B cell (primary cell): ENCODE data around the gene PFN3. TPM values are rescaled to one million over a fixed set of nuclear protein-coding genes. Genes with fewer than 3 reads are reported as not detected.

Experiments
- ATAC-seq: fragments of 200-7000 bp; cut with Tn5 transposase; one replicate; pipeline ENCODE4 v1.10.0; 2021; ENCODE audit warnings: low read depth, mild to moderate bottlenecking, moderate number of reproducible peaks, moderate library complexity
- CTCF ChIA-PET: fragments of 350-600 bp; sonication (Branson Sonifier 250); formaldehyde crosslinking; loops from one replicate; lab custom pipeline; 2021; ENCODE audit warnings: antibody characterized with exemption, inconsistent platforms; lab: Charles Lee
- POLR2A ChIA-PET: fragments of 350-600 bp; sonication (Branson Sonifier 250); formaldehyde crosslinking; loops from one replicate; lab custom pipeline; 2021; ENCODE audit warnings: antibody characterized with exemption; lab: Charles Lee
- DNase-seq: peaks from one replicate; pipeline ENCODE4 v3.0.0; 2013
- H2AFZ ChIP-seq: 2 replicates; pipeline ENCODE4 v1.6.1; 2012; ENCODE audit warnings: mild to moderate bottlenecking, low read depth, low read length; ENCODE audit not compliant: insufficient read depth, poor library complexity, severe bottlenecking
- H3K27ac ChIP-seq, 2 donors: 1 replicate in 1 of 2; 2 replicates in 1 of 2; pipeline ENCODE4 v1.5.1; 2012 to 2013; ENCODE audit warnings: low read length in 2 of 2, mild to moderate bottlenecking in 2 of 2, moderate library complexity in 1 of 2
- H3K27me3 ChIP-seq, 4 experiments: fragments of 200-600 bp in 1 of 4; sonication (generic) in 1 of 4; replicated peaks in 1 of 4; 1 replicate in 2 of 4; 2 replicates in 2 of 4; pipeline versions ENCODE4 v1.6.1 to v1.7.0; 2013 to 2016; ENCODE audit warnings: low read length in 3 of 4, mild to moderate bottlenecking in 2 of 4, mixed read lengths in 1 of 4, moderate library complexity in 1 of 4; ENCODE audit not compliant: insufficient read depth in 4 of 4, control insufficient read depth in 3 of 4; ENCODE audit errors: control extremely low read depth in 1 of 4
- H3K36me3 ChIP-seq, 2 experiments: replicated peaks in 1 of 2; 1 replicate in 1 of 2; 2 replicates in 1 of 2; pipeline versions ENCODE4 v1.6.1 to v1.7.1; 2013; ENCODE audit warnings: low read length in 1 of 2; ENCODE audit not compliant: insufficient read depth in 2 of 2, control insufficient read depth in 1 of 2; ENCODE audit errors: control extremely low read depth in 1 of 2, extremely low read depth in 1 of 2
- H3K4me1 ChIP-seq, 2 donors: fragments of 200-600 bp in 1 of 2; sonication (generic) in 1 of 2; 1 replicate in 1 of 2; 2 replicates in 1 of 2; pipeline versions ENCODE4 v1.5.1 to v1.6.1; 2013 to 2017; ENCODE audit warnings: low read length in 2 of 2; ENCODE audit not compliant: control insufficient read depth in 2 of 2, insufficient read depth in 2 of 2
- H3K4me2 ChIP-seq: replicated peaks from 2 replicates; pipeline ENCODE3; 2012; ENCODE audit warnings: mild to moderate bottlenecking, low read depth, low read length; ENCODE audit not compliant: poor library complexity, severe bottlenecking
- H3K4me3 ChIP-seq, 5 experiments: fragments of 200-600 bp in 1 of 5; sonication (generic) in 1 of 5; 1 replicate in 3 of 5; 2 replicates in 2 of 5; pipeline versions ENCODE4 v1.5.1 to v1.7.0; 2011 to 2016; ENCODE audit warnings: low read length in 4 of 5, mild to moderate bottlenecking in 4 of 5, low read depth in 2 of 5, control low read depth in 1 of 5, moderate library complexity in 1 of 5; ENCODE audit not compliant: insufficient read depth in 1 of 5; ENCODE audit errors: control extremely low read depth in 1 of 5, extremely low read depth in 1 of 5
- H3K79me2 ChIP-seq: fragments of 200-600 bp; sonication (generic); one replicate; pipeline ENCODE4 v1.6.0; 2016; ENCODE audit warnings: low read length; ENCODE audit not compliant: control insufficient read depth, insufficient read depth
- H3K9ac ChIP-seq: fragments of 200-600 bp; sonication (generic); 2 replicates; pipeline ENCODE4 v1.6.1; 2017; ENCODE audit warnings: mild to moderate bottlenecking, low read length, moderate library complexity
- H3K9me3 ChIP-seq, 3 donors: one replicate each; pipeline versions ENCODE4 v1.6.1 to v1.7.1; 2013; ENCODE audit warnings: low read length in 2 of 3; ENCODE audit not compliant: control insufficient read depth in 2 of 3, insufficient read depth in 1 of 3; ENCODE audit errors: control extremely low read depth in 1 of 3
- H4K20me1 ChIP-seq: 2 replicates; pipeline ENCODE4 v1.6.0; 2012; ENCODE audit warnings: mild to moderate bottlenecking, low read length; ENCODE audit not compliant: insufficient read depth, control insufficient read depth, poor library complexity, severe bottlenecking
- H3K27ac Mint-ChIP-seq: one replicate; pipeline ENCODE4 v1.8.0; 2021; ENCODE audit warnings: mixed read lengths
- H3K27me3 Mint-ChIP-seq: one replicate; pipeline ENCODE4 v1.8.0; 2021; ENCODE audit warnings: mixed read lengths
- H3K4me1 Mint-ChIP-seq: one replicate; pipeline ENCODE4 v1.8.0; 2021; ENCODE audit warnings: mixed read lengths
- H3K4me3 Mint-ChIP-seq: one replicate; pipeline ENCODE4 v1.8.0; 2021; ENCODE audit warnings: mixed read lengths
- H3K9me3 Mint-ChIP-seq: one replicate; pipeline ENCODE4 v1.8.0; 2022; ENCODE audit warnings: mixed read lengths; ENCODE audit not compliant: insufficient read depth
- CTCF ChIP-seq: fragments of 200-600 bp; IDR thresholded peaks from one replicate; pipeline ENCODE4 v1.8.0; 2022; ENCODE audit warnings: antibody characterized with exemption, mild to moderate bottlenecking
- EZH2 ChIP-seq: IDR thresholded peaks from 2 replicates; pipeline ENCODE4 v1.6.1; 2012; ENCODE audit warnings: borderline replicate concordance, low read depth, mild to moderate bottlenecking, moderate library complexity, low read length; ENCODE audit not compliant: insufficient read depth, poor library complexity, severe bottlenecking
- WGBS: methylation state at CpG from one replicate; pipeline ENCODE4 v1.1.5; 2013; ENCODE audit warnings: missing lambda C conversion rate; ENCODE audit not compliant: insufficient coverage; 5-methylcytosine and 5-hydroxymethylcytosine counted together
- intact Hi-C: fragments of 100-400 bp; cut with micrococcal nuclease; formaldehyde crosslinking; loops from one replicate; pipeline ENCODE4 v1.10.0; 2022
- polyA plus RNA-seq: library from polyadenylated mRNA; depleted of rRNA; stranded (reverse); fragments of >200 nt; gene quantifications from 2 replicates; pipeline ENCODE4 v1.2.3, GENCODE V29; 2012
- total RNA-seq, 2 donors: library from RNA; stranded (reverse); fragments of 120-200 nt in 1 of 2; gene quantifications; 1 replicate in 1 of 2; 2 replicates in 1 of 2; pipeline versions ENCODE4 v1.2.3 to v1.2.4, GENCODE V29; 2013 to 2022

The PFN3 gene
- total and polyA plus RNA-seq, 2 donors (not counting 1 experiment from before 2014, with no cell fraction given), result not detected

- no peak overlapping the region for H3K4me3 Mint-ChIP-seq
- intact Hi-C loops, result no loop called here
- Histone ChIP-seq H3K4me3 (no peak overlapping the region), H3K27me3 (no peaks in the 10 kb centered on the region), H2AFZ (no peak overlapping the region), H3K4me2 (no peak overlapping the region), H4K20me1 (no peaks in the 10 kb centered on the region), H3K79me2 (no peaks in the 10 kb centered on the region), H3K27ac (no peak overlapping the region), H3K9me3 (no peaks in the 10 kb centered on the region), H3K4me1 (peaks cover 10 to 23% of the 10 kb centered on the region in 2 donors), H3K36me3 (no peaks in the 10 kb centered on the region), H3K9ac (no peak overlapping the region)
- ChIA-PET CTCF (interaction anchor here (1.1 to 12.7 kb wide), 2 partner anchors 20 to 38 kb away, joined by 4 to 628 read pairs; partner anchors contain the start of gene PRR7), POLR2A (no interaction called here)
- no peak for TF ChIP-seq EZH2
- TF ChIP-seq CTCF, result no peak
- H3K27me3 Mint-ChIP-seq, result no peaks in the 10 kb centered on the region
- ATAC-seq (no peak), DNase-seq (no peak)
- H3K9me3 Mint-ChIP-seq, result no peaks in the 10 kb centered on the region
- 37% methylated on average over 2 of the region's 3 CpGs for WGBS
- H3K4me1 Mint-ChIP-seq, result peaks cover 17% of the 10 kb centered on the region
- H3K27ac Mint-ChIP-seq, result no peak overlapping the region
Measured at GRCh38 chr5:177410575-177410974, 10.1 kb upstream of the PFN3 start.

GRCh38 chr5:177409043-177409801, 8.8 kb upstream of the PFN3 start, which contains the start of gene F12:
F12 (minus strand) TSS chr5:177409564; CDS start chr5:177409527, 37 bp downstream.
- Histone ChIP-seq H3K36me3 (no peaks in the 10 kb centered on the region), H3K79me2 (no peaks in the 10 kb centered on the region), H3K9me3 (no peaks in the 10 kb centered on the region), H3K4me3 (no peak within 1 kb of the TSS), H3K4me1 (peaks cover 22 to 36% of the 10 kb centered on the region in 2 donors), H3K27ac (no peak within 1 kb of the TSS), H2AFZ (no peak within 1 kb of the TSS), H3K27me3 (no peaks in the 10 kb centered on the region), H3K4me2 (no peak within 1 kb of the TSS), H3K9ac (no peak within 1 kb of the TSS), H4K20me1 (no peaks in the 10 kb centered on the region)
- DNase-seq, result no peak
- H3K4me3 Mint-ChIP-seq, result no peak within 1 kb of the TSS
- TF ChIP-seq EZH2, result no peak
- TF ChIP-seq CTCF, result no peak
- H3K27ac Mint-ChIP-seq, result peak within 1 kb of the TSS; percentile 6
- no peaks in the 10 kb centered on the region for H3K9me3 Mint-ChIP-seq
- ATAC-seq, result no peak
- ChIA-PET CTCF (interaction anchor here (0.7 to 12.7 kb wide), 6 partner anchors 16 to 39 kb away, joined by 3 to 628 read pairs (median 6); partner anchors contain the start of genes GRK6 and PRR7), POLR2A (no interaction called here)
- 93% methylated on average over 9 of the region's 9 CpGs for WGBS
- intact Hi-C loops, result loop anchor here (10.0 kb wide), 2 partner anchors 196 to 294 kb away; partner anchors contain the start of gene B4GALT7
- H3K4me1 Mint-ChIP-seq, result peaks cover 30% of the 10 kb centered on the region
- H3K27me3 Mint-ChIP-seq, result no peaks in the 10 kb centered on the region
